Measurements from ENCODE around the gene CCDC138. TPM values are rescaled to one million over a fixed set of nuclear protein-coding genes. Genes with fewer than 3 reads are reported as not detected.

CCDC138 gene
- total and polyA plus RNA-seq, 2 of the 13 experiments (the other 11 are each of a cell fraction or from before 2014, with no cell fraction given) = 5.6 to 32.5 TPM

DNA sequence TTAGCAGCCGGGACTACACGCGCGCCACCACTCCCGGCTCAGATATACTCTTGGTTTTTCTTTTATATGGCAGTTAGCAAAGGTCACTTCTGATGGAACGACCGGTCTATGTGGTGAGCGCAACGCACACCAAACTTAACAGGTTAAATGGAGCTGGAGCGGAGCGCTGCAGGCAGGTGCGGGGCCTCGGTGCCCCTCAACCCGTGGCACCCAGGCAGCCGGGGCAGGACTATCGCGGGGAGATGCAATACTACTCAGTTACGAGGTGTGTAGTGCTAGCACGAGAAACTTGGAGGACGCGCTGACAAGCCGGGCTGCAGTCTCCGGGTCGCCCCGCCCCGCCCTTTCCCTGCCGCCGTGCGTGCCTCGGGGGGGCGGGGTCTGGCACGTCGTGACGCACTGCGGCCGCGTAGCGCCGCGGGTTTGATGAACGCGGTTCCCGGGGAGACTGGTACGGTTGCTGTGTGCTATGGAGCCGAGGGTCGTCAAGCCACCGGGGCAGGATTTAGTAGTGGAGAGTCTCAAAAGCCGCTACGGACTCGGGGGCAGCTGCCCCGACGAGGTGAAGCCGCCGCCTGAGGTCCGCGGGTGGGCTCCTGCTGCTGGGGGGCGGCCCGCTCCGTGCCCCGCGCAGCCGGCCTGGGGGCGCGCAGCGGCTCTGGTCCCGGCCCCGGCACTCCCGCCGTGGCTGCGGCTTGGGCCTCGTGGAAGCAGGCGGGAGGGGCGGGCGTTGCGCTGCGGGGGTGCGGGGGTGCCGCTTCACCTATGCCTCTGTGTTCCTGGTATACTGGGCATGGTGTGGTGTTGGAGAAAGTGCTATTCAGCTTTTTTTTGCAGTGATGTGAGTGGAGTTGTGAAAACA, at the start of gene CCDC138 (continued):
- TF ChIP-seq, protein P1, sequence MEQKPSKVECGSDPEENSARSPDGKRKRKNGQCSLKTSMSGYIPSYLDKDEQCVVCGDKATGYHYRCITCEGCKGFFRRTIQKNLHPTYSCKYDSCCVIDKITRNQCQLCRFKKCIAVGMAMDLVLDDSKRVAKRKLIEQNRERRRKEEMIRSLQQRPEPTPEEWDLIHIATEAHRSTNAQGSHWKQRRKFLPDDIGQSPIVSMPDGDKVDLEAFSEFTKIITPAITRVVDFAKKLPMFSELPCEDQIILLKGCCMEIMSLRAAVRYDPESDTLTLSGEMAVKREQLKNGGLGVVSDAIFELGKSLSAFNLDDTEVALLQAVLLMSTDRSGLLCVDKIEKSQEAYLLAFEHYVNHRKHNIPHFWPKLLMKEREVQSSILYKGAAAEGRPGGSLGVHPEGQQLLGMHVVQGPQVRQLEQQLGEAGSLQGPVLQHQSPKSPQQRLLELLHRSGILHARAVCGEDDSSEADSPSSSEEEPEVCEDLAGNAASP (CRISPR knock-in tag; IDR thresholded peaks at IDR 0.05; ENCODE audit: borderline replicate concordance) = no peak; the same call in 1 of the 2 replicates
- TF ChIP-seq CEBPB (IDR thresholded peaks at IDR 0.05; ENCODE audit: borderline replicate concordance, low read depth, low read length) (no peak), BRCA1 (CRISPR knock-in tag; IDR thresholded peaks at IDR 0.05) (no peak), ZNF225 (CRISPR knock-in tag; IDR thresholded peaks at IDR 0.05) (peak; percentile 89), RFX5 (IDR thresholded peaks at IDR 0.05; ENCODE audit: low read depth, low read length) (0 out of 2 replicates have a peak, but pooled peaks have one; percentile 24), ADNP (CRISPR knock-in tag; IDR thresholded peaks at IDR 0.05) (no peak), ZNF703 (CRISPR knock-in tag; IDR thresholded peaks at IDR 0.05; ENCODE audit: borderline replicate concordance) (0 out of 2 replicates have a peak, but pooled peaks have one; percentile 2), RFXANK (CRISPR knock-in tag; IDR thresholded peaks at IDR 0.05) (peak; percentile 21; the same call in 1 of the 2 replicates), ELF3 (CRISPR knock-in tag; IDR thresholded peaks at IDR 0.05) (peak; percentile 65), STAG1 (CRISPR knock-in tag; IDR thresholded peaks at IDR 0.05) (peak; percentile 31), ZZZ3 (CRISPR knock-in tag; IDR thresholded peaks at IDR 0.05; ENCODE audit: borderline replicate concordance) (no peak), PCBP1 (IDR thresholded peaks at IDR 0.05; ENCODE audit: borderline replicate concordance, low read depth, low read length) (no peak), EEA1 (CRISPR knock-in tag; IDR thresholded peaks at IDR 0.05; ENCODE audit: borderline replicate concordance) (no peak), ZNF558 (CRISPR knock-in tag; IDR thresholded peaks at IDR 0.05; ENCODE audit: borderline replicate concordance) (no peak; the same call in 1 of the 2 replicates), SATB2 (CRISPR knock-in tag; IDR thresholded peaks at IDR 0.05) (0 out of 2 replicates have a peak, but pooled peaks have one; percentile 31)
- TF ChIP-seq, protein P2, sequence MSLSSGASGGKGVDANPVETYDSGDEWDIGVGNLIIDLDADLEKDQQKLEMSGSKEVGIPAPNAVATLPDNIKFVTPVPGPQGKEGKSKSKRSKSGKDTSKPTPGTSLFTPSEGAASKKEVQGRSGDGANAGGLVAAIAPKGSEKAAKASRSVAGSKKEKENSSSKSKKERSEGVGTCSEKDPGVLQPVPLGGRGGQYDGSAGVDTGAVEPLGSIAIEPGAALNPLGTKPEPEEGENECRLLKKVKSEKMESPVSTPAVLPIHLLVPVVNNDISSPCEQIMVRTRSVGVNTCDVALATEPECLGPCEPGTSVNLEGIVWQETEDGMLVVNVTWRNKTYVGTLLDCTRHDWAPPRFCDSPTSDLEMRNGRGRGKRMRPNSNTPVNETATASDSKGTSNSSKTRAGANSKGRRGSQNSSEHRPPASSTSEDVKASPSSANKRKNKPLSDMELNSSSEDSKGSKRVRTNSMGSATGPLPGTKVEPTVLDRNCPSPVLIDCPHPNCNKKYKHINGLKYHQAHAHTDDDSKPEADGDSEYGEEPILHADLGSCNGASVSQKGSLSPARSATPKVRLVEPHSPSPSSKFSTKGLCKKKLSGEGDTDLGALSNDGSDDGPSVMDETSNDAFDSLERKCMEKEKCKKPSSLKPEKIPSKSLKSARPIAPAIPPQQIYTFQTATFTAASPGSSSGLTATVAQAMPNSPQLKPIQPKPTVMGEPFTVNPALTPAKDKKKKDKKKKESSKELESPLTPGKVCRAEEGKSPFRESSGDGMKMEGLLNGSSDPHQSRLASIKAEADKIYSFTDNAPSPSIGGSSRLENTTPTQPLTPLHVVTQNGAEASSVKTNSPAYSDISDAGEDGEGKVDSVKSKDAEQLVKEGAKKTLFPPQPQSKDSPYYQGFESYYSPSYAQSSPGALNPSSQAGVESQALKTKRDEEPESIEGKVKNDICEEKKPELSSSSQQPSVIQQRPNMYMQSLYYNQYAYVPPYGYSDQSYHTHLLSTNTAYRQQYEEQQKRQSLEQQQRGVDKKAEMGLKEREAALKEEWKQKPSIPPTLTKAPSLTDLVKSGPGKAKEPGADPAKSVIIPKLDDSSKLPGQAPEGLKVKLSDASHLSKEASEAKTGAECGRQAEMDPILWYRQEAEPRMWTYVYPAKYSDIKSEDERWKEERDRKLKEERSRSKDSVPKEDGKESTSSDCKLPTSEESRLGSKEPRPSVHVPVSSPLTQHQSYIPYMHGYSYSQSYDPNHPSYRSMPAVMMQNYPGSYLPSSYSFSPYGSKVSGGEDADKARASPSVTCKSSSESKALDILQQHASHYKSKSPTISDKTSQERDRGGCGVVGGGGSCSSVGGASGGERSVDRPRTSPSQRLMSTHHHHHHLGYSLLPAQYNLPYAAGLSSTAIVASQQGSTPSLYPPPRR (CRISPR knock-in tag; IDR thresholded peaks at IDR 0.05; ENCODE audit: borderline replicate concordance) = no peak
- TF ChIP-seq, protein P3, sequence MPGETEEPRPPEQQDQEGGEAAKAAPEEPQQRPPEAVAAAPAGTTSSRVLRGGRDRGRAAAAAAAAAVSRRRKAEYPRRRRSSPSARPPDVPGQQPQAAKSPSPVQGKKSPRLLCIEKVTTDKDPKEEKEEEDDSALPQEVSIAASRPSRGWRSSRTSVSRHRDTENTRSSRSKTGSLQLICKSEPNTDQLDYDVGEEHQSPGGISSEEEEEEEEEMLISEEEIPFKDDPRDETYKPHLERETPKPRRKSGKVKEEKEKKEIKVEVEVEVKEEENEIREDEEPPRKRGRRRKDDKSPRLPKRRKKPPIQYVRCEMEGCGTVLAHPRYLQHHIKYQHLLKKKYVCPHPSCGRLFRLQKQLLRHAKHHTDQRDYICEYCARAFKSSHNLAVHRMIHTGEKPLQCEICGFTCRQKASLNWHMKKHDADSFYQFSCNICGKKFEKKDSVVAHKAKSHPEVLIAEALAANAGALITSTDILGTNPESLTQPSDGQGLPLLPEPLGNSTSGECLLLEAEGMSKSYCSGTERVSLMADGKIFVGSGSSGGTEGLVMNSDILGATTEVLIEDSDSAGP (CRISPR knock-in tag; IDR thresholded peaks at IDR 0.05; ENCODE audit: borderline replicate concordance) = peak; percentile 90
- TF ChIP-seq, protein P4, sequence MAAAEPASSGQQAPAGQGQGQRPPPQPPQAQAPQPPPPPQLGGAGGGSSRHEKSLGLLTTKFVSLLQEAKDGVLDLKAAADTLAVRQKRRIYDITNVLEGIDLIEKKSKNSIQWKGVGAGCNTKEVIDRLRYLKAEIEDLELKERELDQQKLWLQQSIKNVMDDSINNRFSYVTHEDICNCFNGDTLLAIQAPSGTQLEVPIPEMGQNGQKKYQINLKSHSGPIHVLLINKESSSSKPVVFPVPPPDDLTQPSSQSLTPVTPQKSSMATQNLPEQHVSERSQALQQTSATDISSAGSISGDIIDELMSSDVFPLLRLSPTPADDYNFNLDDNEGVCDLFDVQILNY (CRISPR knock-in tag; conservative IDR thresholded peaks at IDR 0.05) = peak; percentile 85
- TF ChIP-seq, protein P5, sequence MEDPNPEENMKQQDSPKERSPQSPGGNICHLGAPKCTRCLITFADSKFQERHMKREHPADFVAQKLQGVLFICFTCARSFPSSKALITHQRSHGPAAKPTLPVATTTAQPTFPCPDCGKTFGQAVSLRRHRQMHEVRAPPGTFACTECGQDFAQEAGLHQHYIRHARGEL (CRISPR knock-in tag; IDR thresholded peaks at IDR 0.05) = peak; percentile 79; the same call in 1 of the 2 replicates

All from HepG2 (cell line).